22Rv1 (cell line): ENCODE data around the gene PDCD5.

Experiments used
- H3K27ac ChIP-seq: fragments of 450-650 bp; 2 replicates; pipeline ENCODE4 v1.5.1; 2017
- CTCF ChIP-seq: fragments of 450-650 bp; IDR thresholded peaks from 2 replicates; pipeline ENCODE4 v1.5.1; 2017; ENCODE audit warnings: mild to moderate bottlenecking
- ZFX ChIP-seq: fragments of 450-650 bp; IDR thresholded peaks from 2 replicates; pipeline ENCODE4 v1.6.1; 2017; ENCODE audit warnings: antibody characterized with exemption, borderline replicate concordance

Gene PDCD5

GRCh38 chr19:32543115-32543900, 37.7 kb upstream of the PDCD5 start:
- H3K27ac ChIP-seq: no peak overlapping the region
- TF ChIP-seq ZFX (no peak), CTCF (no peak)

- H3K27ac ChIP-seq: no peak overlapping the region
- TF ChIP-seq CTCF (no peak), ZFX (no peak)
Measured at GRCh38 chr19:32544917-32545316, 36.1 kb upstream of the PDCD5 start.

- H3K27ac ChIP-seq: no peak overlapping the region
- TF ChIP-seq CTCF (no peak), ZFX (no peak)
Measured at GRCh38 chr19:32550666-32551065, 30.3 kb upstream of the PDCD5 start.

- H3K27ac ChIP-seq: no peak overlapping the region
- TF ChIP-seq CTCF (no peak), ZFX (no peak)
Measured at GRCh38 chr19:32555786-32556185, 25.2 kb upstream of the PDCD5 start.

- H3K27ac ChIP-seq: no peak overlapping the region
- TF ChIP-seq ZFX: no peak
- TF ChIP-seq CTCF: no peak
Measured at GRCh38 chr19:32558607-32559228, 22.3 kb upstream of the PDCD5 start.

- TF ChIP-seq ZFX: no peak
- no peak overlapping the region for H3K27ac ChIP-seq
Measured at GRCh38 chr19:32563761-32564160, 17.2 kb upstream of the PDCD5 start.

- no peak overlapping the region for H3K27ac ChIP-seq
- TF ChIP-seq ZFX: no peak
- no peak for TF ChIP-seq CTCF
Measured at GRCh38 chr19:32566246-32566830, 14.7 kb upstream of the PDCD5 start.
